ENCODE measurements around the gene LRRC4C.
"Not testable (repeated sequence)": the region's sequence is repeated elsewhere in the genome, so short reads cannot be mapped to it uniquely, and the experiment has no call there.

Gene LRRC4C

DNA sequence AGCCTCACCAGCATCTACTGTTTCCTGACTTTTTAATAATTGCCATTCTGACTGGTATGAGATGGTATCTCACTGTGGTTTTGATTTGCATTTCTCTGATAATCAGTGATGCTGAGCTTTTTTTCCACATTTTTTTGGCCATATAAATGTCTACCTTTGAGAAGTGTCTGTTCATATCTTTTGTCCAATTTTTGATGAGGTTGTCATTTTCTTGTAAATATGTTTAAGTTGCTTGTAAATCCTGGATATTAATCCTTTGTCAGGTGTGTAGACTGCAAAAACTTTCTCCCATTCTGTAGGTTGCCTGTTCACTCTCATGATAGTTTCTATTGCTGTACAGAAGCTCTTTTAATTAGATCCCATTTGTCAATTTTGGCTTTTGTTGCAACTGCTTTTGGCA is 439.8 kb downstream of the LRRC4C start:
- not testable (repeated sequence) for DNase-seq (ENCODE audit: low read depth in 3 of 3)

DNA sequence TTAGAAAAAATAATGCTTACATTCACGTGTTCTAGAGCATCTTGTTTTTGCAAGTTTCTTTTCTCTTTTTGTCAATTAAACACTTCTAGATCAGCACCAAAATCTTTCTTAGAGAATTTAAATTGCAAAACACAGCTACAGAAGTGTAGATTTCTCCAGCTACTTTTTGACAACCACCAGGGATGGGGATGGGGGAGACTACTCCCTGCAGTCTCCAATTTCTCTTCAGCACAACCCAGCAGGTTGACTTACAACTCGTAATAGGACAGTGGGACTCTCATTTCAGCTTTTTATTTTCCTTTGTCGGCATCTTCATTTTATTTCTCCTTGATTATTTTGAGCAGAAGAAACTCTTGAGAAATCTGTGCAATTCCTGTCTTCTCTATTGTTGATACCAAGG is 441.2 kb downstream of the LRRC4C start:
- DNase-seq (ENCODE audit: low read depth in 3 of 3), result no peak

DNA sequence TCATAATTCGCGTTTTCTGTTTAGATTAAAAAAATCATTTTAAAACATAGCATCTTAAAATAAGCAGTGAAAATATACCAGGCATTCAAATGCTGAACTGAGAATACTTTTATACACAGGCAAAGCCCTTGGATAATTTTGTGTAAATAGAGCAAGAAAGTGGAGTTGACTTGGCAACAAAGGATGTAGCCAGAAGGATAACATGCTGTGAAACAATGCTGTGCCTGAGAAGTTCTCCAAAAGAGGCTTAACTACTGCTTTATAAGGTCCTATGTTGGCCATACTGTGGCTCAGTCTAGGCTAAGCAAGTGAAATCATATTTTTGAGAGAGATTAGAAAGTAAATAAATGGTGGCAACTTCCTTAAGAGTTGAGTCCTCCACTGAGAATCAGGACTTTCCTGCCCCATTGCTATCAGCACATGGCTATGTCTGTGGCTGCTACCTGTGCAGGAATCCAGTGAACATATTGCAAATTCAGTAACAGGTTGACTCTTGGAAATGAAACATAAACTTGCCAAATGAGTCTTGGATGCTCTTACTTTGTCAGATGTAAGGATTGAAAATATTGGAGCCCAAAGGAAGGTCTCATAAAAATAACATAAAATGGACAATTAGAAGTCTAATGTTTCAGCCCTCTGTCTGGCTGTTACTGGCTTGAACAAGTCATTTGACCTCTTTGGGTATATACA is 448.9 kb downstream of the LRRC4C start:
- no peak for DNase-seq (ENCODE audit: low read depth in 3 of 3)

DNA sequence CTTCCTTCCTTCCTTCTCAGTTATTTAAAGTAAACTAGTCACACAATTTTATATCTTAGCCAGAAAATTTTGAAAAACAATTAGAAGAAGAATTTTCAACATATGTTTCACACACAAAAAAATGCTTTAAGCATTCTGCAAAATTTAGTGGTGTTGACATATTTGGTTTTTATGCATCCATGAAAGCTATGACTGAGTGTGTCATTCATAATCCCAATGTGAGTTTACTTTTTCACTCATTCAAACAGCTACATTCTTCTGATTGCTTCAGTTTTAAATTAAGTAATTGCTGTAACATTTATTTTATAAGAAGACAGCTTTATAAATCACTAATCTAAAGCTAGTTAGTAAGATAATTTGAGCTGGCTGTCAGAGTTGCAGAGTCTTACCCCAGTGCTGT is 453.5 kb downstream of the LRRC4C start:
- DNase-seq (ENCODE audit: low read depth in 3 of 3), result no peak

DNA sequence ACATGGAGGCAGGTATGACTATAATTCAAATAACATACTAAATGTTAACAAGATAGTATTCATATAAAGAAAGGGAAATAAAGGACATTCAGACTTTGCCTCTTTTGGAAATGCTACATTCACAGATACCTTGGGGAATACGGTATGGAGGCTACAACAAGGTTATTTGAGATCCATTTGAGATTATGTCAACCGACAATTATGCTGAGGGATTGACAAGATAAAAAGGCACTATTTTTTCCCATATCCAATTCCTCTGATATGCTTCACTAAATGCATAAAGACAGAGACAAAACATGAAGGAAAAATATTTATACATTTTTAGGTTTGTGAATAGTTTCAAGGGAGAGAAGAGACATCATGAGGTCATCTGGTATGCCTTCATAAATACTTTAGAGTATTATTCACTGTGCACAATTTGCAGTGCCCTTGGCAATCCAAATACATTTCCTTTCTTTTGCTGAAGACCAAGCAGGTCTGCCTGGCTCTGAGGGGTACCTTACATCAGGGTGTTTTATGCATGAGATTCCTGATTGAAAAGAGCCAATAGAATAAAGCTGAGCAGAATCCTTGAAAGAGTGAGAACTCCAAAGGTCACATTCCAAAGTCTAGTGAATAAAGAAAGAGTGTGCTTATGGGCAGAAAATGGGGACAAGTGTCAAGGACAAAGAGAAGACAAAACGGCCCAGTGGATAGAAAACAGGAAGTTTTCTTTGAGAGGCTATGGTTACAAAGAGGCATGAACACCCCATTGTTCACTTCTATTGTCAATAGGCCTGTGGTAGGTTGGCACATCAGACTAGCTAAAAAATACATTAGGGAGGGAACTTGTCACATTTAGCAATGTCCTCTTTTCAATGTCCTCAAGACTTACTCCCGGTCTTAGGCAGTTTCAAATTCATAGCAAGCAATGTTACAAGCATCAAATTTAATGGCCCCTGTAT is 455.8 kb downstream of the LRRC4C start:
- DNase-seq (ENCODE audit: low read depth in 3 of 3), result no peak

DNA sequence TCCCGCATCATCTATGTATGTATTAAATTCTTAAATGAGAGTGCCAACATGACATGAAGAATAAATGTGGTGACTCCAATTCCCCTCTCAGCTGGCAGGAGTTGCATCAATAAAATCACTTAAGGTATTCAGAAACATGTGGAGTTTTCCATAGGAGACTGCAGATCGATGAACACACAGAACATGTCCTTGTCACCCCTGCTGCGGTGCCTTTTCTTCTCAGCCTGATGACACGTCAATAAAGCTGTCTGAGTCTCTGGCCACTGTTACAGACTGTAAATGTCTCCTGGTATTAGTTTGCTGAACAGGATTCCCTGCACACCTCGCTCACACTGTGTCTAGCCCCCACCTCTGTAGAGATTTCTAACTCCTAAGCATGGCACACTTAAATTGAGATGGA is 460.5 kb downstream of the LRRC4C start:
- no peak for DNase-seq (ENCODE audit: low read depth in 3 of 3)

DNA sequence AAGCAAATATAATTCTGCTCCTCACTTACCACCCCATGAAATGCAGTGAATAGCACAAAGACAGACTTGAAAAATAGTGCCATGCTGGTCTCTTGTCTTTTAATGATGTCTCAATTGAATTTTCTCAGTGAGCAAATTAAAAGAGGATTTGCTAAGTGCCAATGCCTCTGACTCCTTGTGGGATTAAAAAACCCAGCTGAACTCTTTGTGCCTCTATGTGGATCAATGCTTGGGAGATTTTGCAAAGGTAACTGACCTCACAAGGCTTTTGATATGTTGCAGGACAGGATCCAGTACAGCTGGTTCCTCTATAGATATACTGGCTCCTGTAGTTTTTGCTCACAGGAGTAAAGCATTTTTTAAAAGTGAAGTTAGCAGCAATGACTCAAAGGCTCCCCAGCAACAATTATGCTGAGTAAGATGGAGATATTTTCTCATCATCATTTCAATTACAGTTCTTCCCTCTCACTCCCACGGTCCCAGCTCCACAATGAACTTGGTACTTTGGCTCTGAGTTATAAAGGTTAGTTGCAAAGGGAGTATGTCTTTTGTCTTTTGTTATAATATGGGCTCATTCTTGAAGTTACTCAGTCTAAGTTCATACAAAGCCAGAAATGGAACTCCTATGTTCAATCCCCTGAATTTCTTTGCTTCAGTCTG is 471.5 kb downstream of the LRRC4C start:
- DNase-seq (ENCODE audit: low read depth in 3 of 3), result no peak

DNA sequence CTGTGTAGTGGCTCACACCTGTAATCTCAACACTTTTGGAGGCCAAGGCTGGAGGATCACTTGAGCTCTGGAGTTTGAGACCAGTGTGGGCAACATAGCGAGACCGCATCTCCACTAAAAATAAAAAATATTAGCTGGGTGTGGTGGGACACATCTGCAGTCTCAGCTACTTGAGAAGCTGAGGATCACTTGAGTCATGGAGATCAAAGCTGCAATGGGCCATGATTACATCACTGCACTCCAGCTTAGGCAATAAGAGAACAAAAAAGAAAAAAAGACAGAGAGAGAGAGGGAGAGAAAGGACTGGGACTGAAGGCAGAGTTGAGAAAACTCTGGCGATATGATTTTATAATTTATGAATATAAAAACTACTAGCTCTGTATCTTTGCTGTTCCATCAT is 473.1 kb downstream of the LRRC4C start:
- no peak for DNase-seq (ENCODE audit: low read depth in 3 of 3)

DNA sequence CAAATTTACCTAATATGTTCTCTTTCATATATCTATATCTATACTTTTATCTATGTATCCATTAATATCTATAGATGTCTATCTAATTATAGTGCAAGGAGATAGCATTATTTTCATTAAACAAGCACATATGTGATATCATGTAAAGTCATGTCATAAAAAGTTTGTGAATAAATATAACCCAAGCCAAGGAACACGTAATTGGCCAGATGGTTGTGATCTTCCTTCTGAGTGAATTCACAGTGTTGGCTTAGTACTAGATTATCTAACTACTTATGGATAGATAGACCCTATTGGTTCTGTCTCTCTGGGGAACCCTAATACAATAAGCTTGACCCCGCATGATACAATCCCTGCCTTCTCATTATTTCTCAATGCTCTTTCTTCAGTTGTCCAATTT is 484.4 kb downstream of the LRRC4C start:
- DNase-seq (ENCODE audit: low read depth in 3 of 3), result no peak

DNA sequence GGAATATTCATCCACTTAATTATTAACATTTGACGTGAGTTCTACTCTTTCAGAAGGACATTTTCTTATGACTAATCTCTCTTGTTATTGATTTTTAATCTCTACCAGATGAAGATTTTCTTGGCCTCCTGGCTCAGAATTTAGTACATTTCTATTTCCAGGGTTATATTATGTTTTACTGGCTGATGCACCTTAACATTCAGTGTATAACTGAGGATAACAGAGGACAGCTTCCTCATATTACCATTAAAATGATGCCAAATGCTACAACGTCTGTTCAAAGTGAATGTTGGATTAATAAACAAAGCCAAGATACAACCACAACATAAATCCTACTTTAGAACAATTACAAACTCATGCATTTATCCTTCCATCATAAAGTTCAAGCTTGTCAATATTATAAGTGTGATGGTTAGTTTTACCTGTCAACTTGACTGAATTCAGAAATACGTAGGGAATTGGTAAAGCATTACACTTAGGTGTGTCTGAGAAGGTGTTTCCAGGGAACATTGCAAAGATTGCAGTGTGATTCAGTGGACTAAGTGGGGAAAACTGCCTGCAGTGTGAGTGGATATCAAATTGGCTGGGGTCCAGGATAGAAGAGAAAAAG is 485.2 kb downstream of the LRRC4C start:
- no peak for DNase-seq (ENCODE audit: low read depth in 3 of 3)

DNA sequence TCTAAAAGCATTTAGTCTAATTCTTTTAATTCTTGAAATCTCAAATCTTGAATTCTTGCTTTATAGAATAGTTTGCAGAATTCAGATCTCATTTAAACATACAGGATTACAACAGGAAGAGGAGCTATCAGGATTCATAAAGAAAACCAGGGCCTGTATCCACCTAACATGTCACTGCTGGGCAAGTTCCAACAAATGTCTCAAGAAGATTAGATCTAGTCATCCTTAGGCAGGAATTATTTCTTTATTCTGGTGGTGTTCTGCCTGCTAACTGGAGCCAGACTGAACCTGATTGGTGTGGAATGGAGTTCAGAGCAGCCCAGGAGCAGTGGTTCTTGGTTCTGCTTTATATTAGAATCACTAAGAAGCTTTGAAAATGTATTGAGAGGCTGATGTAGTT is 500.7 kb downstream of the LRRC4C start:
- no peak for DNase-seq (ENCODE audit: low read depth in 3 of 3)

DNA sequence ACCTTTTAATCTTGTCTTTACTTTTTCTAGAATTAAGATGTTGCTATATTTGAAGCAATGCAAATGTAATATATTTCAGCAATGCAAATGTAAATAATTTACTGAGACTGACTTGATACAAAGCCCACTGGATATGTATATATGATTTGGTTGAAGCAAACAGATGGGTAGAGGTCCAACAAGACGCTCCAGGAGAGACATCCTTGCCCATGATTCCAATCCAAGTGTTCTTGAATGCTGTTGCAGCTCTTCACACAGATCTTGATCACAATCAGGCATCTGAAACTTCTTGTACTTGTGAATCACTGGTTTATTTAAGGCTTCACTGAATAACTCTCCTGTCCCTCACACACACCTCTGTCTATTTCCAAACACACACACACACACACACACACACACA is 507.0 kb downstream of the LRRC4C start:
- DNase-seq (ENCODE audit: low read depth in 3 of 3), result no peak

DNA sequence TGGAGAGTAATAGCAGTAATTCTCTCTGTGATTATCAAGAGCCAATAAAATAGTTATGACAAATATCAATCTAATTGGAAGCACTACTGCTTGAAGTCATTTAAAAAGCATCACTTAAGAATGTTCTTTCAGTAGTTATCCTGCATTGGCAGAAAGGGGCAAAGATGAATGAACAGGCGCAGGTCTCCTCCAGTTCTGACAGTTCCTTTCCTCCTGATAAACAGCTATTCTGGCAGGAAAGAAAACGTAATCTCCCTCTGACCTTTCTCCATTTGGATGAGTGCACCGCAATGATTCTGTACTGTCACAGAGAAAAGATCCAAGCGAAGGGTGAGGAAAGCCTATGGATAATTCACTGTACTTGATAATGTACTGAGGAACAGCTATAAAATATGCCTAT is 521.5 kb downstream of the LRRC4C start:
- no peak for DNase-seq (ENCODE audit: low read depth in 3 of 3)

DNA sequence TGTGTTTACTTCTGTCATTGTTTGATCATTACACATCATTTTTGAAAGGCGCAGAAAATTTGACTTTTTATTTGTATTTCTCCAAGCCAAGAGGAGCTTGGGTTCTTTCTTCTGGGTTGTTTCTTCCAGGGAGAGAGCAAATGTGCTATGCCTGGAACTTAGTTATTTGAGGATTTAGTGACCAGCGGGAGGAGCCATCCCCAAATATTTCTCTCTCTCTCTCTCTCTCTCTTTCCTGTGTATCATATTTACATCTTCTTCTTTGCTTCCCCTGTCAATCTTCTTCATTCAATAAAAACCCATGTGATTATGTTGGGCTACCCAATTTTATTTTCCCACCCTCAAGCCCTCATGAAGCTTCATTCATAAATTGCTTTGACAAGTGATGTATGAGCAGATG is 534.5 kb downstream of the LRRC4C start:
- DNase-seq (ENCODE audit: low read depth in 3 of 3), result no peak

DNA sequence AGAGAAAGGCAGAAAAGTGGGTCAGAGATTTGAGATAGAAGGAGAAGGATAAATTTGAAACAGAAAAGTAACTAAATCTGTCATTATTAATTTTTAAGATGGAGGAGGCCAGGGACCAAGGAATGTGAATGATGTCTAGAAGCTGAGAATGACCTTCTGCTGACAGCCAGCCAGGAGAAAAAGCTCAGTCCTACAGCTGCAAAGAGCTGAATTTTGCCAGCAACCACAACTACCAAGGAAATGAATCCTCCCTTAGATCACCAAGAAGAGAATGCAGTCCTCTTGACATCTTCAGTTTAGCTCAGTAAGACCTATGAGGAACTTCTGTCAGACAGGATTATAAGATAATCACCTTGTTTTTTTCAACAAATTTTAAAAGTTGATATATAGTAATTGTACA is 538.2 kb downstream of the LRRC4C start:
- DNase-seq (ENCODE audit: low read depth in 3 of 3), result no peak

DNA sequence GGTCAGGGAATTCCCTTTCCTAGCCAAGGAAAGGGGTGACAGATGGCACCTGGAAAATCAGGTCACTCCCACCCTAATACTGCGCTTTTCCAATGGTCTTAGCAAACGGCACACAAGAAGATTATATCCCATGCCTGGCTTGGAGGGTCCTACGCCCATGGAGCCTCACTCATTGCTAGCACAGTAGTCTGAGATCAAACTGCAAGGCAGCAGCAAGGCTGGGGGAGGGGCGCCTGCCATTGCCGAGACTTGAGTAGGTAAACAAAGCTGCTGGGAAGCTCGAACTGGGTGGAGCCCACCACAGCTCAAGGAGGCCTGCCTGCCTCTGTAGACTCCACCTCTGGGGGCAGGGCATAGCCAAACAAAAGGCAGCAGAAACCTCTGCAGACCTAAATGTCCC is 548.7 kb downstream of the LRRC4C start:
- DNase-seq (ENCODE audit: low read depth in 3 of 3), result not testable (repeated sequence)

DNA sequence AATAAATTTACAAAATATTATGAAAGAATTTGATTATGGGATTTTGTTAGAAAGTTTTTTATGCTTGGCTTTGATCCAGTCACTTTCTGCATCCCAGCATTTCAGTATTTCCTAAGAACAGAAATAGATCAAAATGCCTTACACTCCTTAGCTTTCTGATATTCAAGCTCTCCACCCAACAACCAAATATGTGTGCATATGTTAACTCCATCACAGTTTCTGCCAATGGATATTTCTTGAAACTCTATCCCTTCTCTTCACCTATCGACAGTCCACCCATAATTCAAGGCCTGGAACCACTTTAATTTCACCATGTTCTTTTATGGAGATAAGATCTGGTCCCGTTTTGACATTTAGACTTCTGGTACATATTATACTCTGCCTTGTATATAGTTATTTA is 565.0 kb downstream of the LRRC4C start:
- no peak for DNase-seq (ENCODE audit: low read depth in 3 of 3)

DNA sequence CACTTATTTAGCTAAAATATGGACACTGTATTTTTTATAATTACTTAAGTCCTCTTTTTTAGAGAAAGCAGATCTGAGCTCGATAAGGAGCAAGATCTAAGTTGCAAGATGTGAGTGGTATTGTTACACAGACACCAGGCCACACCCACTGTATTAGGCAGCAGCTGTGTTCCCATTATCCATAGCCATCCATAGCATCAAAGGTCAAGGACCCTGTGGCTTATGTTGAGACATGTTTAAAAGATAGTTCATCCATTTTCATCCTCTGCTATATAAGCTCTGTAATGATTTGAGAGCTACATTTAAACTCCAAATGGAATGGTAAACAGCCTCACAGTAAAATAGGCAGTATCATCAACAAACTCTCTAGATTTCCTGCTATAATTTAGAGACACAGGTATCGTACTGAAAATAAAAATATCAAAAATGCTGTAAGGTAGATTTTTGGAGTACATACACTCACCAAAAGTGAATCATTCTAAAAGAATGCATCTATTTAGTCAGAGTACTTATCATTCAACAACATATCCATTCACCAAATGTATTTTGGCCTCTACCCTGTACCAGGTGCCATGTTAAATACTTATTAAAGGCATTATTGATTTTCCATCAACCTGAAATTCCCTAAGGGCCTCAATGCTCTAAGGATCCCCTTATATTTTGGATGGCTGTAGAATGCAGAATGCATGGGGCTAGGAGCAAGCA is 574.0 kb downstream of the LRRC4C start:
- no peak for DNase-seq (ENCODE audit: low read depth in 3 of 3)

DNA sequence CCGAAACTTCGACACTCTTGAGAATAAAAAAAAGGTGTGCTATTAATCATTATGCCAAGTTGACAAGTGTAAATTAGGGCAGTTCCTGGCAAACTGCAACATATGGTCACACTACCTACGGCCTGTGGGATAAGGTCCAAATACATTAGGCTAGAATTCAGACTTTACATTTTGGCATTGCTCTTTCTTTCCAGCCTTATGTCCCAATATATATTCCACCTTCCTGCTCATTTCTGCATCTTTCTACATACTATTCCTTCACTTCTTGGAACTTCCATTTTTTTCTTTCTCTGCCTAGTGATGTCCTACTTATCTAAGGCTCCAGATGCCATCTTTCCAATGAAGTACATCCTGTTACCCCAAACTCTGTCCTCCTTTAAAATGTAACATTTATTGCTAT is 577.2 kb downstream of the LRRC4C start:
- DNase-seq (ENCODE audit: low read depth in 3 of 3), result no peak

DNA sequence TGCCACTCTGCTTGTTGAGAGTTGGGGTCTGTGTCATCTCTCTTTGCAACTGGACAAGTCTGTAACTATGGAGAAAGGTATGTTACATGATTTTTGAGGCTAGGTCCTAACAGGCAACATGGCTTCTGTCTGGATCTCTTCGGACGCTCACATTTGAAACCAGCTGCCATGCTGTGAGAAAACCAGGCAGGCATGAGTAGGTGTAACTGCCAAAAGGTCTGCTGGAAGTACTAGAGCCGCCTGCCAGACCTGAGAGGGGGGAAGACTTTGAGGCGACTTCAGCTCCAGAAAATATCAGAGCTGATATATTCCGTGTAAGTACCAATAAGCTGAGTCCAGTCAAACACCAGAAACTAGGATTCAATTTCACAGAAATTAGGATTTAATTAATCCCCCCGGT is 579.5 kb downstream of the LRRC4C start:
- DNase-seq (ENCODE audit: low read depth in 3 of 3), result no peak

DNA sequence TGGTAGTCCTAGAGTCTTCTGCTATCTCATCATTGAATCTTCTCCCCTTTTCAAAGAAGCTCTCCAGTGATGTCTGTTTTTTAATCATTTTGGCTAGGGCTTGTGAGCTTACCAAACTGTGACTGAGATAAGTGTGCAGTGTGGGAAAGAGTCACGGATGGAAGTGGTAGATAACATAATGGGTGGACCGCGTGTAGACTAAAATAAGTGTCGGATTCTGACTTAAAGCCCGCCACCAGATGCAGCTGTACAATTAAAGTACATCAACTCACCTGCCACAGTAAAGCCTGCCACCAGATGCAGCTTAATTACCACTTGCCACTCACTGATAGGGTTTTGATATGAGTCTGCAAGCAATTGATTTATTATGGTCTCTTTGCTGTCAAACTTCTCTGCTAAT is 581.5 kb downstream of the LRRC4C start:
- DNase-seq (ENCODE audit: low read depth in 3 of 3), result no peak

DNA sequence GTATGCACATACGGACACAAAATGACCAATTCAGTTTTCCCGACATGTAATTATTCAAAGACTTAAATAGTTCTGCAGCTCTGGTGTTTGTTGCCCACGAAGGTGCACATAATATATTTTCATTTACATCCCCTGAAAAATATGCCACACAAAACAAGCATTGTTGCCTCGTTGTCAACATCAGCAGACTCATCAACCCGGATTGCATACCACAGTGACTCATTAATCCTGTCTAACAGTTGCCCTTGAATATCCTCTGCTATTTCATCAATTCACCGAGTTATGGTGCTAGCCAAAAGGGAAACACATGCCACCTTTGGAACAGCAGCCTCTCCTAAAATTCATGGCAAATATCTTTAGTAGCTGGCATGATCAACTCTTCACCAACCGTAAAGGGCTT is 582.2 kb downstream of the LRRC4C start:
- DNase-seq (ENCODE audit: low read depth in 3 of 3), result no peak

All from stimulated activated CD4-positive, alpha-beta T cell treated with anti-CD3 and anti-CD28 coated beads, TNF-alpha, amount 100 ng/mL, for 4 hours (primary cell).